Measurements from ENCODE around the gene PTPRH. TPM values are rescaled to one million over a fixed set of nuclear protein-coding genes. Genes with fewer than 3 reads are reported as not detected.
A peak's percentile ranks its signal among the peaks of the same experiment; 100 is the strongest.

The PTPRH gene
- total and polyA plus RNA-seq, 3 donors from 2014 or later: 1.6 to 11.3 (median 6.0) TPM

GRCh38 chr19:55166530-55167268, 42.6 kb downstream of the PTPRH start, which contains the start of gene DNAAF3:
TSS of gene DNAAF3 (minus strand) at chr19:55166613. CDS start at chr19:55166413, 200 bp downstream.
- no peaks in the 10 kb centered on the region for H3K9me3 ChIP-seq
- no peaks in the 10 kb centered on the region for H3K27me3 ChIP-seq
- no peak within 1 kb of the TSS for H3K27ac ChIP-seq
- H3K36me3 ChIP-seq (ENCODE audit: low read depth, missing control alignments): no peaks in the 10 kb centered on the region
- H3K4me3 ChIP-seq: peak within 1 kb of the TSS; percentile 35 to 51
- peak; percentile 98 for DNase-seq
- no peaks in the 10 kb centered on the region for H3K4me1 ChIP-seq
- no peak for TF ChIP-seq CTCF (IDR thresholded peaks at IDR 0.05)
- no peak for TF ChIP-seq POLR2A (IDR thresholded peaks at IDR 0.05)
- 1% methylated on average over 32 to 33 of the region's 33 CpGs for WGBS, 2 donors
- intact Hi-C loops (cut with DNase I; ENCODE audit: low total_unique reads): no loop called here

- H3K9me3 ChIP-seq: no peaks in the 10 kb centered on the region
- peak; percentile 84 for DNase-seq
- intact Hi-C loops (cut with DNase I; ENCODE audit: low total_unique reads): no loop called here
- H3K27ac ChIP-seq: no peak overlapping the region
- H3K36me3 ChIP-seq (ENCODE audit: low read depth, missing control alignments): no peaks in the 10 kb centered on the region
- peak overlapping the region; percentile 35 to 51 for H3K4me3 ChIP-seq
- WGBS, 2 donors: 2 to 5% methylated on average over 14 to 30 of the region's 34 CpGs
- peak in 2 of 3 experiments; percentile 15 to 30 for TF ChIP-seq CTCF (IDR thresholded peaks at IDR 0.05)
- no peak for TF ChIP-seq POLR2A (IDR thresholded peaks at IDR 0.05)
- H3K27me3 ChIP-seq: no peaks in the 10 kb centered on the region
- peaks cover 3% of the 10 kb centered on the region for H3K4me1 ChIP-seq
These were observed 43.3 kb downstream of the PTPRH start for GRCh38 chr19:55165952-55166529.

- intact Hi-C loops (cut with DNase I; ENCODE audit: low total_unique reads): no loop called here
- Histone ChIP-seq H3K27ac (no peak overlapping the region), H3K27me3 (no peaks in the 10 kb centered on the region), H3K36me3 (ENCODE audit: low read depth, missing control alignments) (no peaks in the 10 kb centered on the region), H3K4me1 (peaks cover 12% of the 10 kb centered on the region), H3K9me3 (no peaks in the 10 kb centered on the region), H3K4me3 (peak overlapping the region in 1 of 2 donors; percentile 32)
- DNase-seq: no peak
- WGBS, 2 donors: 16 to 19% methylated on average over 17 to 60 of the region's 61 CpGs
- TF ChIP-seq CTCF (IDR thresholded peaks at IDR 0.05): no peak
- no peak for TF ChIP-seq POLR2A (IDR thresholded peaks at IDR 0.05)
These were observed 47.6 kb downstream of the PTPRH start for GRCh38 chr19:55161571-55162322.

- TF ChIP-seq POLR2A (IDR thresholded peaks at IDR 0.05) (no peak), CTCF (IDR thresholded peaks at IDR 0.05) (no peak)
- DNase-seq: no peak
- peaks cover 12% of the 10 kb centered on the region for H3K4me1 ChIP-seq
- 5% methylated on average over 31 of the region's 32 CpGs; no CpG with 5 or more reads in 1 of the 2 donors for WGBS, 2 donors
- no peaks in the 10 kb centered on the region for H3K9me3 ChIP-seq
- intact Hi-C loops (cut with DNase I; ENCODE audit: low total_unique reads): no loop called here
- H3K36me3 ChIP-seq (ENCODE audit: low read depth, missing control alignments): no peaks in the 10 kb centered on the region
- peak overlapping the region; percentile 15 to 32 for H3K4me3 ChIP-seq
- no peaks in the 10 kb centered on the region for H3K27me3 ChIP-seq
- no peak overlapping the region for H3K27ac ChIP-seq
These were observed 48.3 kb downstream of the PTPRH start for GRCh38 chr19:55160986-55161365.

Measured in testis (tissue), 3 donors.